ENCODE results near the gene CACNA1D. TPM values are rescaled to one million over a fixed set of nuclear protein-coding genes. Genes with fewer than 3 reads are reported as not detected.

The CACNA1D gene
- total RNA-seq, 1 experiment from 2014 or later: 1.1 TPM

DNA sequence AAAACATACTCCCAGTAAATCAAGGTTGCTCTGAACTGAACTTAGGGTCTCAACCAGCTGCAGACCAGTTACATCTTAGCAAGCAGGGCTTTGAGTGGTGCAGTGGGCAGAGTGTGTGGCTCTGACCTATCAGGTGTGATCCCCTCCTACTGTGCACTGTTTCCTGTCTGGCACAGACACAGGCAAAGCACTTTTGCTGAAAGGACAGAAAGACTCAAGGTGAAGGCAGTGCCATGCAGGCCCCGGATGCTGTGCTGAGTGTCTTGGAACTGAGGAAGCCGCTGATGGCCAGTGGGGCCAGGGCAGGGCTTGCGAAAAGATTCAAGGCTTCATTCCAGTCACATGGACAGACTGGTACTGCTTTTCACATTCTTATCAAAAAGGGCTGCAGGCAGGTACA lies 85.2 kb downstream of the CACNA1D start:
- no TSS peak for BruUV-seq (replicated peaks)
- H3K4me3 ChIP-seq (replicated peaks in 1 of 2; ENCODE audit: low read depth in 1 of 2, low read length in 2 of 2): no peak overlapping the region
- ATAC-seq (no peak), DNase-seq (ENCODE audit: low read depth, low spot score) (no peak)
- ChIA-PET CTCF (no interaction called here), RAD21 (ENCODE audit: low non-redundant PET in 1 of 2, low total read pairs in 2 of 2, uncharacterized antibody in 2 of 2, unreplicated experiment in 2 of 2) (no interaction called here), POLR2A (no interaction called here)
- no peak overlapping the region for H3K4me2 ChIP-seq (ENCODE audit: low read length)
- H3K27me3 ChIP-seq (ENCODE audit: insufficient read depth, low read length): 0 out of 2 replicates have a peak, but pooled peaks cover 3% of the 10 kb centered on the region
- no peaks in the 10 kb centered on the region for H4K20me1 ChIP-seq (ENCODE audit: insufficient read depth)
- H3K79me2 ChIP-seq (ENCODE audit: insufficient read depth, low read length): no peaks in the 10 kb centered on the region
- no peak overlapping the region for H2AFZ ChIP-seq (ENCODE audit: low read depth, low read length, poor library complexity, severe bottlenecking)
- H3K4me1 ChIP-seq (ENCODE audit: control insufficient read depth in 1 of 2, insufficient read depth in 2 of 2, low read length in 2 of 2): peaks cover 0 to 4% of the 10 kb centered on the region in 2 experiments; a peak in 1 of 4 replicates
- intact Hi-C loops (cut with micrococcal nuclease): no loop called here
- no peaks in the 10 kb centered on the region for H3K9me2 ChIP-seq (ENCODE audit: insufficient read depth)
- no peaks in the 10 kb centered on the region for H3K9me3 ChIP-seq (ENCODE audit: control insufficient read depth in 1 of 2, insufficient read depth in 1 of 2, low read depth in 1 of 2, low read length in 2 of 2)
- H3K36me3 ChIP-seq (ENCODE audit: control insufficient read depth in 1 of 2, insufficient read depth in 2 of 2, low read length in 2 of 2): no peaks in the 10 kb centered on the region
- no peak overlapping the region for H3K27ac ChIP-seq (ENCODE audit: low read depth, low read length)
- TF ChIP-seq EZH2 (IDR thresholded peaks at IDR 0.05) (no peak), CEBPB (IDR thresholded peaks at IDR 0.05; ENCODE audit: low read depth) (no peak), ZNF274 (IDR thresholded peaks at IDR 0.05; ENCODE audit: low read depth, low read length) (no peak)
- TF ChIP-seq, protein P1, sequence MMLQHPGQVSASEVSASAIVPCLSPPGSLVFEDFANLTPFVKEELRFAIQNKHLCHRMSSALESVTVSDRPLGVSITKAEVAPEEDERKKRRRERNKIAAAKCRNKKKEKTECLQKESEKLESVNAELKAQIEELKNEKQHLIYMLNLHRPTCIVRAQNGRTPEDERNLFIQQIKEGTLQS (IDR thresholded peaks at IDR 0.05): no peak
- no peak overlapping the region for H3K9ac ChIP-seq (ENCODE audit: low read length)

DNA sequence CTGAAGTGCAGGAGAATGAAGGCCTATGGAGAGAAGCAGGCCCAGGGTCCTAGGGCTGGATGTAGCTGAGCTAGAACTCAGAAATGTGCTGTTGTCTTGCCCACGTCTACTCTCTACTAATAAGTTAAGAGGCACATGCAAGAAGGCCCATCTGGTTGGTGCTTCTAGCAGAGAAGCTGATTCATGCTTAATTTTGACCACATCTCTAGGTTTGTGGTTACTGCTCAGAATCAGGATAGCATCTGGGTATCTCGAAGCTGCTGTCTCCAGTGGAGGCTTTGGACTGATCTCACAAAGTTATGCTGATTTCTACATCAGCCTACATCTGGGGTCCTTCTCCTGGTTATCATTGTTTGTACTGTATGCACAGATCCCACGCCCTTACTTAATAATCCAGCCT lies 87.3 kb downstream of the CACNA1D start:
- DNase-seq (ENCODE audit: low read depth, low spot score): no peak
- POLR2A ChIA-PET: no interaction called here
- Histone ChIP-seq H3K79me2 (ENCODE audit: insufficient read depth, low read length) (no peaks in the 10 kb centered on the region), H2AFZ (ENCODE audit: low read depth, low read length, poor library complexity, severe bottlenecking) (no peak overlapping the region), H3K9me2 (ENCODE audit: insufficient read depth) (no peaks in the 10 kb centered on the region), H4K20me1 (ENCODE audit: insufficient read depth) (no peaks in the 10 kb centered on the region), H3K9me3 (ENCODE audit: control insufficient read depth in 1 of 2, insufficient read depth in 1 of 2, low read depth in 1 of 2, low read length in 2 of 2) (no peaks in the 10 kb centered on the region), H3K4me2 (ENCODE audit: low read length) (no peak overlapping the region), H3K27me3 (ENCODE audit: insufficient read depth, low read length) (0 out of 2 replicates have a peak, but pooled peaks cover 3% of the 10 kb centered on the region), H3K4me1 (ENCODE audit: control insufficient read depth in 1 of 2, insufficient read depth in 2 of 2, low read length in 2 of 2) (peaks cover 0 to 4% of the 10 kb centered on the region in 2 experiments; a peak in 1 of 4 replicates), H3K9ac (ENCODE audit: low read length) (no peak overlapping the region), H3K36me3 (ENCODE audit: control insufficient read depth in 1 of 2, insufficient read depth in 2 of 2, low read length in 2 of 2) (no peaks in the 10 kb centered on the region), H3K4me3 (replicated peaks in 1 of 2; ENCODE audit: low read depth in 1 of 2, low read length in 2 of 2) (no peak overlapping the region), H3K27ac (ENCODE audit: low read depth, low read length) (no peak overlapping the region)
- BruUV-seq (replicated peaks): no TSS peak
- RAD21 ChIA-PET (ENCODE audit: low non-redundant PET in 1 of 2, low total read pairs in 2 of 2, uncharacterized antibody in 2 of 2, unreplicated experiment in 2 of 2): no interaction called here
- TF ChIP-seq POLR2AphosphoS5 (IDR thresholded peaks at IDR 0.05; ENCODE audit: low read depth, low read length) (no peak), CBX3 (IDR thresholded peaks at IDR 0.05; ENCODE audit: low read depth) (no peak), RAD21 (IDR thresholded peaks at IDR 0.05; ENCODE audit: low read depth) (no peak), ELF1 (IDR thresholded peaks at IDR 0.05; ENCODE audit: borderline replicate concordance, low read depth) (no peak), ZFX (IDR thresholded peaks at IDR 0.05) (no peak)
- TF ChIP-seq, protein P2, sequence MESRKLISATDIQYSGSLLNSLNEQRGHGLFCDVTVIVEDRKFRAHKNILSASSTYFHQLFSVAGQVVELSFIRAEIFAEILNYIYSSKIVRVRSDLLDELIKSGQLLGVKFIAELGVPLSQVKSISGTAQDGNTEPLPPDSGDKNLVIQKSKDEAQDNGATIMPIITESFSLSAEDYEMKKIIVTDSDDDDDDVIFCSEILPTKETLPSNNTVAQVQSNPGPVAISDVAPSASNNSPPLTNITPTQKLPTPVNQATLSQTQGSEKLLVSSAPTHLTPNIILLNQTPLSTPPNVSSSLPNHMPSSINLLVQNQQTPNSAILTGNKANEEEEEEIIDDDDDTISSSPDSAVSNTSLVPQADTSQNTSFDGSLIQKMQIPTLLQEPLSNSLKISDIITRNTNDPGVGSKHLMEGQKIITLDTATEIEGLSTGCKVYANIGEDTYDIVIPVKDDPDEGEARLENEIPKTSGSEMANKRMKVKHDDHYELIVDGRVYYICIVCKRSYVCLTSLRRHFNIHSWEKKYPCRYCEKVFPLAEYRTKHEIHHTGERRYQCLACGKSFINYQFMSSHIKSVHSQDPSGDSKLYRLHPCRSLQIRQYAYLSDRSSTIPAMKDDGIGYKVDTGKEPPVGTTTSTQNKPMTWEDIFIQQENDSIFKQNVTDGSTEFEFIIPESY (IDR thresholded peaks at IDR 0.05; ENCODE audit: extremely low read depth, insufficient replicate concordance, low read length): no peak
- no peak for ATAC-seq
- intact Hi-C loops (cut with micrococcal nuclease): no loop called here
- CTCF ChIA-PET: no interaction called here

Data from HCT116 (cell line).